Measurements from ENCODE around the gene CFAP45.

The CFAP45 gene

GRCh38 chr1:159891275-159892157 lies 8.4 kb downstream of the CFAP45 start:
- TF ChIP-seq CTCF (IDR thresholded peaks at IDR 0.05; ENCODE audit: low read depth, low read length, poor library complexity, severe bottlenecking) (peak; percentile 99), EZH2phosphoT487 (IDR thresholded peaks at IDR 0.05; ENCODE audit: borderline replicate concordance, low read length) (no peak)
- Histone ChIP-seq H3K79me2 (ENCODE audit: control insufficient read depth, low read length) (no peaks in the 10 kb centered on the region), H3K9me3 (ENCODE audit: control insufficient read depth, insufficient read depth, low read length) (no peaks in the 10 kb centered on the region), H3K4me3 (ENCODE audit: low read length) (no peak overlapping the region), H3K27me3 (ENCODE audit: control insufficient read depth, low read length) (no peaks in the 10 kb centered on the region; the same call in 1 of the 2 replicates), H3K27ac (ENCODE audit: low read depth, low read length) (no peak overlapping the region), H3K4me1 (ENCODE audit: control insufficient read depth, low read length) (peaks cover 25% of the 10 kb centered on the region), H3F3A (ENCODE audit: control insufficient read depth, insufficient read depth) (no peaks in the 10 kb centered on the region), H4K20me1 (ENCODE audit: control insufficient read depth, insufficient read depth, low read depth, low read length) (no peaks in the 10 kb centered on the region), H3K36me3 (ENCODE audit: control insufficient read depth, low read length) (no peaks in the 10 kb centered on the region), H3K9me2 (replicated peaks; ENCODE audit: control insufficient read depth, low read length) (no peaks in the 10 kb centered on the region), H3K4me2 (ENCODE audit: low read length) (no peak overlapping the region)

- H4K20me1 ChIP-seq (ENCODE audit: control insufficient read depth, insufficient read depth, low read depth, low read length) = no peaks in the 10 kb centered on the region
- no peaks in the 10 kb centered on the region for H3K79me2 ChIP-seq (ENCODE audit: control insufficient read depth, low read length)
- H3K4me2 ChIP-seq (ENCODE audit: low read length) = peak overlapping the region; percentile 46
- no peak overlapping the region for H3K27ac ChIP-seq (ENCODE audit: low read depth, low read length)
- no peaks in the 10 kb centered on the region for H3K36me3 ChIP-seq (ENCODE audit: control insufficient read depth, low read length)
- H3F3A ChIP-seq (ENCODE audit: control insufficient read depth, insufficient read depth) = no peaks in the 10 kb centered on the region
- TF ChIP-seq EZH2phosphoT487 (IDR thresholded peaks at IDR 0.05; ENCODE audit: borderline replicate concordance, low read length) (no peak), CTCF (IDR thresholded peaks at IDR 0.05; ENCODE audit: low read depth, low read length, poor library complexity, severe bottlenecking) (no peak)
- no peaks in the 10 kb centered on the region for H3K9me3 ChIP-seq (ENCODE audit: control insufficient read depth, insufficient read depth, low read length)
- H3K9me2 ChIP-seq (replicated peaks; ENCODE audit: control insufficient read depth, low read length) = no peaks in the 10 kb centered on the region
- H3K4me3 ChIP-seq (ENCODE audit: low read length) = peak overlapping the region; percentile 25
- no peaks in the 10 kb centered on the region; the same call in 1 of the 2 replicates for H3K27me3 ChIP-seq (ENCODE audit: control insufficient read depth, low read length)
- peaks cover 25% of the 10 kb centered on the region for H3K4me1 ChIP-seq (ENCODE audit: control insufficient read depth, low read length)
These were observed 9.6 kb downstream of the CFAP45 start for GRCh38 chr1:159890390-159890789.

GRCh38 chr1:159889821-159890252 lies 10.1 kb downstream of the CFAP45 start:
- Histone ChIP-seq H3F3A (ENCODE audit: control insufficient read depth, insufficient read depth) (no peaks in the 10 kb centered on the region), H3K4me3 (ENCODE audit: low read length) (peak overlapping the region; percentile 25), H4K20me1 (ENCODE audit: control insufficient read depth, insufficient read depth, low read depth, low read length) (no peaks in the 10 kb centered on the region), H3K27me3 (ENCODE audit: control insufficient read depth, low read length) (no peaks in the 10 kb centered on the region), H3K79me2 (ENCODE audit: control insufficient read depth, low read length) (no peaks in the 10 kb centered on the region), H3K9me3 (ENCODE audit: control insufficient read depth, insufficient read depth, low read length) (no peaks in the 10 kb centered on the region), H3K36me3 (ENCODE audit: control insufficient read depth, low read length) (no peaks in the 10 kb centered on the region), H3K4me1 (ENCODE audit: control insufficient read depth, low read length) (peaks cover 25% of the 10 kb centered on the region), H3K9me2 (replicated peaks; ENCODE audit: control insufficient read depth, low read length) (no peaks in the 10 kb centered on the region), H3K27ac (ENCODE audit: low read depth, low read length) (no peak overlapping the region), H3K4me2 (ENCODE audit: low read length) (peak overlapping the region; percentile 46)
- TF ChIP-seq EZH2phosphoT487 (IDR thresholded peaks at IDR 0.05; ENCODE audit: borderline replicate concordance, low read length) = no peak
- no peak for TF ChIP-seq CTCF (IDR thresholded peaks at IDR 0.05; ENCODE audit: low read depth, low read length, poor library complexity, severe bottlenecking)

Measured in DOHH2 (cell line).